Inflammatory macrophage (primary cell): ENCODE data around the gene MCIDAS.

Source experiments
- DNase-seq, 2 donors: peaks; one replicate each; pipeline ENCODE4 v3.0.0-alpha.2; 2020 to 2022
- total RNA-seq, 18 experiments: gene quantifications; one replicate each; lab custom pipeline; 2026; ENCODE audit warnings: mixed read lengths in 6 of 18, inconsistent platforms in 2 of 18; lab: John Stamatoyannopoulos, UW

Gene MCIDAS
- 0 to 0.07 (median 0) reads per million in 18 experiments for total RNA-seq

- no peak for DNase-seq
These were observed at the start of gene MCIDAS for GRCh38 chr5:55226934-55227663. Gene MCIDAS, minus strand, starts transcription at chr5:55227315. Its CDS starts 177 bp downstream, at chr5:55227138.

GRCh38 chr5:55276771-55277170, 49.7 kb upstream of the MCIDAS start:
- no peak for DNase-seq

- DNase-seq: no peak
These were observed 31.2 kb upstream of the MCIDAS start for GRCh38 chr5:55258339-55258738.

GRCh38 chr5:55254802-55255201, 27.7 kb upstream of the MCIDAS start:
- DNase-seq: no peak

GRCh38 chr5:55250064-55250463, 22.9 kb upstream of the MCIDAS start:
- DNase-seq: no peak

GRCh38 chr5:55241746-55242145, 14.6 kb upstream of the MCIDAS start:
- no peak for DNase-seq

GRCh38 chr5:55236800-55237199, 9.7 kb upstream of the MCIDAS start:
- no peak for DNase-seq

- DNase-seq: no peak
These were observed 7.1 kb upstream of the MCIDAS start for GRCh38 chr5:55234121-55234700.

- DNase-seq: peak; percentile 24 to 57
These were observed 6.1 kb upstream of the MCIDAS start, which contains the start of gene CCNO for GRCh38 chr5:55232985-55233928. Gene CCNO, minus strand, starts transcription at chr5:55233608. Its CDS starts 85 bp downstream, at chr5:55233523.

GRCh38 chr5:55232271-55232984, 5.3 kb upstream of the MCIDAS start:
- no peak for DNase-seq

GRCh38 chr5:55231919-55232270, 4.8 kb upstream of the MCIDAS start:
- DNase-seq: no peak

GRCh38 chr5:55231029-55231918, 4.2 kb upstream of the MCIDAS start:
- DNase-seq: peak in 1 of 2 donors; percentile 25

GRCh38 chr5:55230086-55230629, 3.0 kb upstream of the MCIDAS start:
- no peak for DNase-seq

- no peak for DNase-seq
These were observed 732 bp upstream of the MCIDAS start for GRCh38 chr5:55227664-55228430.

GRCh38 chr5:55226027-55226933, 835 bp downstream of the MCIDAS start:
- no peak for DNase-seq

GRCh38 chr5:55225346-55225745, 1.8 kb downstream of the MCIDAS start:
- DNase-seq: no peak

- DNase-seq: no peak
These were observed 3.3 kb downstream of the MCIDAS start for GRCh38 chr5:55223812-55224240.

- no peak for DNase-seq
These were observed 3.9 kb downstream of the MCIDAS start for GRCh38 chr5:55222985-55223811.
